IPS-11a (cell line): ENCODE measurements around the gene SPEF2.
"Not testable (repeated sequence)": the region's sequence is repeated elsewhere in the genome, so short reads cannot be mapped to it uniquely, and the experiment has no call there.

Experiments
- H3K4me3 ChIP-seq: one replicate; pipeline ENCODE4 v1.5.1; 2013; ENCODE audit warnings: low read depth, low read length, control low read depth

Gene SPEF2

DNA sequence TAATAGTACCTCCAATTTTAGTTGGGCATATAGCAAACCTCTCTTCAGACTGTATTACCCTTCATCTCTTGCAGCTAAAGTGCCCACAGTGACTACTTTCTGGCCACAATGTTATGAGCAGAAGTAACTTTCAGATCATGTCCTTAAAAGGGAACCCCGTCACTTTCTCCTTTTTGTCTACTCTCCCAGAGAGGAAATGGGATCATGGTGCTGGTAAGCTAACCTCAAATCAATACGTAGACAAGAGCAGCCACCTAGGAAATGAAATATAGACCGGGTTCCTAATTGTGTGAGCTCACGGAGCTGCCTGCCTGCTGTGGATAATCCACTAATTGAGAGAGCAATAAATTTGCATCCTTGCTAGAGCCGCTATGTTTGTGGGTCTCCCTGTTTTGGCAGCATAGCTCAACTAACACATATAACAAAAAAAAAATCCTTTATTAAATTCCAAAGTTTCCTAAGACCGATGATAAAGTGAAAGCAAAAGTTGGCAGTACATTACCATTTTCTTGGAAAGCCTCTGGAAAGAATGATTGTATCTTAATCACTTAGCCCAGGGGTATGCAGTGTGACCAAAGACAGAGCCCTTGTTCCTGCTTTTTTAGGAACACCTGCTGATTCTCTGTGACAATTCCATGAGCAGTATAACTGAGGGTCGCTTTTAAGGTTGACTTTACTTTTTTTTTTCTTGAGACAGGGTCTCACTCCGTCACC is 233.5 kb downstream of the SPEF2 start:
- H3K4me3 ChIP-seq: no peak overlapping the region

DNA sequence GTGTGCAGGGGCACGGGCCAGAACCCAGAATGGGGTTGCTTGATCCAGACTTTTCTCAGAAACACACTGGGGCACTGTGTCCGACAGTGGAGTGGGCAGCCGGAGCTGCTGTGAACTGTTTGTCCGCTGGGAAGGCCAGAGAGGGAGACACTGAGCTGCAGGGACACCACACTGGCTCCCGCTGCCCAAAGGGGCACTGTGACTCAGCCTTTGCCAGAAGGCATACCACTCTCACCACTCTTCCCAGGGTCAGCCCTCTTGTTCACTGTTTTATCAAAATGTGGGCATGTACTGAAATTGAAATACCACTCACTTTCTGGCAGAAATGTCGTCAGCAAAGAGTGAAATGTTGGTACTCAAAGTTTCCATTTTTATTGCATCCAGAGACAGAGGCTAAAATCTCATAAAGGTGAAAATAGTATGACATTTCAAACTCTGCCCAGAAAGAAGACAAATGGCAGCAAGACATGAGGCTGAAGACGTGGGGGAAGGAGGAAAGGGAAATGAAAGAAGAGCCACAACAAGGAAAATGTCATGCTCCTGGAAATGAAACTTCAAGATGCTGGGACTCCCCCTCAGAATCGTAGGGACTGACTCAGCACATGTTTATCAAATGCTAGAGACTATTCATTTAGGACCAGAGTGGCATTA is 234.5 kb downstream of the SPEF2 start:
- no peak overlapping the region for H3K4me3 ChIP-seq

DNA sequence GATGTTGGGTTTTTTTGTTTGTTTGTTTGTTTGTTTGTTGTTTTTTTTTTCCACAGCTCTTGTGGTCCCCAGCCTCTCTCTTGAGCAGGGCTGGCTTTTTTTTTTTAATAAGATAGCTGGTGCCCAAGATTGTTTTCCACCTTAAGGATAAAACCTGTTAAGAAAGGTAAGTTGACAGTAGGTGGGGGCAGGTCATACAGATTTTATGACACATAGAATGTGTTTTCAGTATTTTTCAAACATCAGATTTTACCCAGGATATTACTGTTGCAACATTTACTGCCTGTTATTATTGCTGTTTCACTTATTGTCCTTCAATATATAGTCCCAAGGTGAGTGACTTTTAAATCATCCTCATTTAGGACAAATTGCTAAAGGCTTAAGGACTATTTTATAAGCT is 235.1 kb downstream of the SPEF2 start:
- H3K4me3 ChIP-seq: no peak overlapping the region

DNA sequence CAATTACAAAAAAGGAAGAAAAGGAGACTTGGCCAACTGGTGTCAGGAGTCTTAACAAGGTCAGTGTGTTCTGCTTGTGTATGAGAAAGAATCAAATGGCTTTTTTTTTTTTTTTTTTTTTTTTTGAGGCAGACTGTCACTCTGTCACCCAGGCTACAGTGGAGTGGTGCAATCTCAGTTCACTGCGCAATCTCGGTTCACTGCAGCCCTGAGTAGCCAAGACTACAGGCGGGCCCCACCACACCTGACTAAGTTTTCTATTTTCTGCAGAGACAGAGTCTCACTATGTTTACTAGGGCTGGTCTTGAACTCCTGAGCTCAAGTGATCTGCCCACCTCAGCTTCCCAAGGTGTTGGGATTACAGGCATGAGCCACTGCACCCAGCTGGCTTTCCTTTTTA is 236.0 kb downstream of the SPEF2 start:
- no peak overlapping the region for H3K4me3 ChIP-seq

DNA sequence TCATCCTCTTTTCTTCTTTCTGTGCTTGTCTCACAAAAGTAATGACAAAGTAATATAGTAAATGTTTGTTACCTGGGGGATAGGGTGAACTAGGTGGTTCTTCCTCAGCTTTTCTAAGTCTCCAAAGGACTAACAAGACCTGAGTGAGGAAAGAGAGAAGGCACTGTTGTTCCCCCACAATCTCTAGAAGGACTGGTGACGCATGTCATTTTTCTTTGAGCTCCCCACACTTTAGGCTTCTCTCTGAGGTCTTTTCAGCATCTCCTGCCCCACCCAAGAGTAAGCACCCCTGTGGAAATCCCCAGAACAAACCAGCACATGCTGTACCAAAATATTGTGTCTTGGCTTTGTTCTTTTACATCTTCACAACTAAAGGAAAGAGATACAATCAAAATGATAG is 236.6 kb downstream of the SPEF2 start:
- no peak overlapping the region for H3K4me3 ChIP-seq

DNA sequence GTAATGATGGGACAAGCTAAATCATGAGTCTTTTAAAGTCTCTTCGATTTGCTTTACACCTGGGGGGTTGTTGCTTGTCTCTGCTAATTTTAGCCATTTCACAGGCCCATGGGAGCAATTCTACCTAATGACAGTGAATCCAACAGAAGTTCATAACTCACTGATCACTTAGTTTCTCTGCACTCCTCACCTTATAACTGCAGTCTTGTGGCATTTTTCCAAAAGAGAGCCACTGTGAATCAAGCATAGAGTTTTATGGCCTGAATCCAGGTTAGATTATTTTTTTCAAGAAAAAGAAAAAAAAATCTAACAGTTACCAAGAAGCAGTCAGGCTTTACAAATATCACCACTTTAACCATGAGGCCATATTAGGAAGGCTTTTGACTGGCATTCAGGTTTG is 237.5 kb downstream of the SPEF2 start:
- H3K4me3 ChIP-seq: no peak overlapping the region

DNA sequence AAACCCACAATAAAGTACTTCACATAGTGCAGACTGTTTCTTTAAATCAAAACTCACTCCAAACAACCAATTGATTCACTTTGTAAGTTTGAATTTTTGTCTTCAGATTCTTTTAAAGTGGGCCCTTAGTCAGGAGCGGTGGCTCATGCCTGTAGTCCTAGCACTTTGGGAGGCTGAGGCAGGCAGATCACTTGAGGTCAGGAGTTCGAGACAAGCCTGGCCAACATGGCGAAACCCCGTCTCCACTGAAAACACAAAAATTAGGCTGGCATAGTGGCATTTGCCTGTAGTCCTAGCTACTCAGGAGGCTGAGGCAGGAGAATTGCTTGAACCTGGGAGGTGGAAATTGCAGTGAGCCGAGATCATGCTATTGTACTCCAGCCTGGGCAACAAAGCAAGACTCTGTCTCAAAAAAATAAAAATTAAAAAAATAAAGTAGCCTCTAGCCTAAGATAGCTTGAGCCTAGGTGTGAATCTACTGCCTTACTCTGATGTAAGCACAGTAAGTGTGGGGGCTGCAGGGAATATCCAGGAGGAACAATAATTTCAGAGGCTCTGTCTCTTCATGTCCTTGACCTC is 238.6 kb downstream of the SPEF2 start:
- H3K4me3 ChIP-seq: not testable (repeated sequence)

DNA sequence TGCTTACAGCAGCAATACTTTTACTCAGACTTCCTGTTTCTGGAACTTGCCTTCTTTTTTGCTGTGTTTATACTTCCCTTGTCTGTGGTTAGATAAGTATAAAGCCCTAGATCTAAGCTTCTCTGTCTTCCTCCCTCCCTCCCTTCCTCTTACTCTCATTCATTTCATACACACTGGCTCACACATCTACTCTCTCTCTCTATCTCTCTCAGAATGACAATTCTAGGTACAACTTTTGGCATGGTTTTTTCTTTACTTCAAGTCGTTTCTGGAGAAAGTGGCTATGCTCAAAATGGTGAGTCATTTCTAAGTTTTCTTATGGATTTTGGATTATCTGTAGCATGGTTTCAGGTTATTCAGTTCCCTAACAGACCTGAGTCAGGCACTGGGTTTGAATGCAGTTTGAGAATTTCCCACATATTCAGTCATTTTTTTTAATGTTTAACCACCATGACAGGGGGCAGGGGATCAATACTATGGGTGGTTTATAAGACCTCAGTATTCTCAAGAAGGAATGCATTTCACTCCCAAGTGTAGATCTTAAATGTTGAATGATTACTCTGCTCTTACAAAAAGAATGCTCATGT is 239.2 kb downstream of the SPEF2 start, which contains the start of gene IL7R:
Gene IL7R (plus strand): TSS at position 127 of the 587 bp plus-strand sequence. CDS start 87 bp downstream, at position 214.
- no peak within 1 kb of the TSS for H3K4me3 ChIP-seq

DNA sequence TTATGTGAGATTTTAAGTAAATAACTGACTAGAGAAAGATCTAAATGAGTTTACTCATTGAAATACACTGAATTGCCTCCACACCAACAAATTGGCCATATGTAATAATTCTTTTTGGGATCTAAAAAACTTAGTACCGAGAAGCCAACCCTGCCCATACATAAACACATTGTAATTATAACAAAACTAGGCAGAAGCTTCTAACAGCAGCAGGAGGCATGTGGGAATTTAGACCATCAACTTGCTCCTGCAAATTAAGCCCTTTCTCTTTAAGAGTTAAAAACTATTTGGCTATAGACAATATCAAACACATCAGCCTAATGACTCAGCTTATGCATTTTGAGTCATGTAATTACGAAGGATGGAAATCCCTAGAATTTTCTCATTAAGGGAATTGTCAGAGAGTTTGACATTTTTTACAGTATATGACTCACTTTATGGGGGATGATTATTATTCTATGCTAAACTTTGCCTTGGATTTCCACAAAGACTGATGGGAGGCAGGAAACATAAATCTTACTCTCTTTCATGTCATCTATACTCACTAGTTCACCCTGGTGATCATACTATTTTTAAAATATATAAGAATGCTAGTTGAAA is 240.0 kb downstream of the SPEF2 start:
- H3K4me3 ChIP-seq: no peak overlapping the region

DNA sequence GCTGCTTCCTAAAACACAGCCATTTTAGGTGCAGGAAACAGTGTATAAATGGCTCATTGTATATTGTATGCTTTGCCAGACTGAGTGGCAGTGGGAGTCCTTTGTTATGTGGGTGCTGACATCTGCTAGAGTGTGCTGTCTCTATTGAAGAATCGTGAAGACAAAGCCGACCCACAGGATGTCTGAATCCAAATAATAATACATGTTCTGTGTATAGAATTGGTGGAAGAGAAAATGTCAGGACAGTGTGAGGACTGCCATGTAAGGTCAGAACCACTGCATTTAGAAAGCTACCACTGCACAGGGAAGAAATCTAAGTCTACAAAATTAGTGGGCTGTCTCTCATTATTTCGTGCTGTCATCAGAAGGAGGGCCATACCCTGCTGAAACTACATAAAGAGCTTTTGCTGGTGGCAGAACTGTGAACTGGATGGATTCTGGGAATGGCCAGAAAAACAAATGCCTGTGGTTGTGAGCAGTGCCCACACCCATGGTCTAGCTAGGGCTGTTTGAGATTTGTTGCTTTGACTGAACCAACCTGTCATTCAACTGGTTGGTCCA is 241.5 kb downstream of the SPEF2 start:
- no peak overlapping the region for H3K4me3 ChIP-seq

DNA sequence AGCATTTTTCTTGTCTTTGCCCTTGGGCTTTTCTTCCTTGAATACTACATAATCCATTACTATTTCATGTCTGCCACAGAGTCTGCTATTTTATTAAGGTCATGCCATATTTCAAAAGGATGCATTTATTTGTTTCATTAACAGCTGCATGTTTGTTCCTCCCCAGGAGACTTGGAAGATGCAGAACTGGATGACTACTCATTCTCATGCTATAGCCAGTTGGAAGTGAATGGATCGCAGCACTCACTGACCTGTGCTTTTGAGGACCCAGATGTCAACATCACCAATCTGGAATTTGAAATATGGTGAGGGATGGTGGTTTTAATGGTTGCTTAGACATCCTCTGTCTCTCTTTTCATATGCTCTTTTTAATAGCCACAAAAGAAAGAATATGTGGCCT is 243.0 kb downstream of the SPEF2 start:
- no peak overlapping the region for H3K4me3 ChIP-seq

DNA sequence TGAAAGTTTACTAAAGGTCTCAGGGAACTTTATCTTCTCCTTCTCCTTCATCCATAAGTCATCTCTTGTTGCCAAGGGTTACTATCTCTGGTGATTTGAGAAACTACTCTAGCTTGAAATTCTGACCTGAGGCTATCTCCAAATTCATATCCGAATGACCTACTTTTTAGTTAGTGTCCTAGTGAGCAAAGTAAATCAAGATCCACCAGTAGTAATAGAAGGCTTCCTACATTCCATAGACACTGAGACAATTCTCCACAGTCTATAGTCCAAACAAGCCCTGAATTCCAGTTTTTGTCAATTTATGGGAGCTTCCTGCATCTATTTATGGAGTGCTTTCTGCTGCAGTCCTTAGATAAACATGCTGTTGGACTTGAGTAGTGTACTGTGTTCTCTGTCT is 244.1 kb downstream of the SPEF2 start:
- no peak overlapping the region for H3K4me3 ChIP-seq

DNA sequence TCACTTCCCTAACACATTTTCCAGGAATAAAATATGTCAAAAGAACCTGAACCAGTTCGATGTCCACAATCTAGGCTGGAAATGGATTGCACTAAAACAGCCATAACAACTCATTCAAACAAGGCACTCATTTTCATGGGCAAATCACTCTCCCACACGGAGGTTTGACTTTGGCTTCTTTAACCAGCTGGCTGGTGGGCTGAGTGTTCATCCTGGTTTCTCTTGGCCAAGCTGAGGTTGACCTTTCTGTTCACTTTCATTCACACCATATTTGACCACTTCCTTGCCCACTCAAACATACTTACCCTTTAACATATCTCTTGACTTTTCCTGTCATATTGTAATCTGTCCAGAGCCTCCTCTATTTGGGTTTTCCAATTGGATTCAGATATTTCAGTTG is 244.5 kb downstream of the SPEF2 start:
- H3K4me3 ChIP-seq: no peak overlapping the region

DNA sequence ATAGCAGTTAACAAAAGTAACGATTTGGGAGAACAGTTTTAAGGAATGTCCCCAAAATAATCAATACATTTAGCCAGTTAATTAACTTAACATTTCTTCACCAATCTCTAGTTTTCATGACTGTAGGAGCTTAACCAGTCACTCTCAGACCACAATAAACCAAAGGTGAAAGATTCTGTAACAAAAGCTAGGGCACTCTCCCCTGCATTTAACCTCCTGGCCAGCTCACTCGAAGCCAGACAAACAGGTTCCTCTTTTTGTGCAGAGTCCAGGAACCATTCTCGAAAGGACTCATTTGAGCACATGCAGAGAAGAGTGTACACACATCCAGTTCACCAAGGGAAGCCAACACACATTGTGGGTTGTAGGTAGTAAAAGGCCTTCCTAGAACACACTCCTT is 245.5 kb downstream of the SPEF2 start:
- H3K4me3 ChIP-seq: no peak overlapping the region
